Endothelial cell of umbilical vein (primary cell): ENCODE measurements around the gene MYL11. TPM values are rescaled to one million over a fixed set of nuclear protein-coding genes. Genes with fewer than 3 reads are reported as not detected.

Experiments used
- BruUV-seq: library from RNA; stranded (reverse); fragments of 400-500 nt; replicated peaks from 2 replicates; lab custom pipeline; 2021; lab: Mats Ljungman, UMichigan
- CTCF ChIA-PET: fragments of 300-600, 350-600 bp; sonication (Branson Sonifier 250); formaldehyde crosslinking; loops from one replicate; lab custom pipeline; 2021; ENCODE audit warnings: antibody characterized with exemption, inconsistent platforms; lab: Charles Lee
- POLR2A ChIA-PET: fragments of 300-600, 350-600 bp; sonication (Branson Sonifier 250); formaldehyde crosslinking; loops from one replicate; lab custom pipeline; 2021; ENCODE audit warnings: antibody characterized with exemption, inconsistent platforms; lab: Charles Lee
- DNase-seq: peaks from one replicate; pipeline ENCODE4 v3.0.0-alpha.2; 2011; ENCODE audit warnings: low read depth, low spot score
- FAIRE-seq: peaks from 2 replicates; lab custom pipeline; 2011; peaks lifted over from hg19 to GRCh38; lab: Jason Lieb, UNC
- H2AFZ ChIP-seq: 2 replicates; pipeline ENCODE4 v1.6.0; 2012; ENCODE audit warnings: low read depth, low read length, control low read depth, inconsistent platforms
- H3K27ac ChIP-seq: 2 replicates; pipeline ENCODE4 v1.5.1; 2011; ENCODE audit warnings: low read depth, mild to moderate bottlenecking, control low read depth, low read length, moderate library complexity; ENCODE audit not compliant: insufficient read depth
- H3K27me3 ChIP-seq, 2 experiments: 2 replicates each; pipeline versions ENCODE4 v1.6.0 to v1.6.1; 2011; ENCODE audit warnings: low read length in 2 of 2, mixed read lengths in 1 of 2; ENCODE audit not compliant: control insufficient read depth in 2 of 2, insufficient read depth in 2 of 2
- H3K36me3 ChIP-seq, 2 experiments: 2 replicates in 1 of 2; 3 replicates in 1 of 2; pipeline ENCODE4 v1.5.1; 2011; ENCODE audit warnings: low read length in 2 of 2, mild to moderate bottlenecking in 1 of 2, moderate library complexity in 1 of 2; ENCODE audit not compliant: control insufficient read depth in 2 of 2, insufficient read depth in 2 of 2; ENCODE audit errors: extremely low read depth in 1 of 2
- H3K4me1 ChIP-seq: 3 replicates; pipeline ENCODE4 v1.5.1; 2011; ENCODE audit warnings: mild to moderate bottlenecking, low read length; ENCODE audit not compliant: control insufficient read depth, insufficient read depth; ENCODE audit errors: extremely low read depth
- H3K4me2 ChIP-seq: 2 replicates; pipeline ENCODE4 v1.6.1; 2011; ENCODE audit warnings: low read length, control low read depth, mixed read lengths; ENCODE audit not compliant: insufficient read depth
- H3K4me3 ChIP-seq, 3 experiments: fragments of 200-600 bp in 1 of 3; sonication (generic), shearing (Covaris generic) in 1 of 3; replicated peaks in 1 of 3; 2 replicates each; pipeline ENCODE4 v1.5.1; 2011 to 2016; ENCODE audit warnings: control low read depth in 3 of 3, low read length in 3 of 3, mild to moderate bottlenecking in 2 of 3, inconsistent platforms in 1 of 3, low read depth in 1 of 3, moderate library complexity in 1 of 3; ENCODE audit not compliant: insufficient read depth in 1 of 3
- H3K79me2 ChIP-seq: 2 replicates; pipeline ENCODE4 v1.6.0; 2012; ENCODE audit warnings: low read length, inconsistent platforms; ENCODE audit not compliant: control insufficient read depth, insufficient read depth
- H3K9ac ChIP-seq: replicated peaks from 2 replicates; pipeline ENCODE3; 2011; ENCODE audit warnings: low read length, control low read depth; ENCODE audit not compliant: insufficient read depth; ENCODE audit errors: extremely low read depth
- H3K9me1 ChIP-seq: replicated peaks from 3 replicates; pipeline ENCODE4 v1.6.0; 2011; ENCODE audit warnings: mild to moderate bottlenecking, low read length; ENCODE audit not compliant: control insufficient read depth, insufficient read depth; ENCODE audit errors: extremely low read depth
- H3K9me3 ChIP-seq: replicated peaks from 2 replicates; pipeline ENCODE4 v1.5.1; 2012; ENCODE audit warnings: low read length, inconsistent platforms; ENCODE audit not compliant: control insufficient read depth, insufficient read depth
- H4K20me1 ChIP-seq: replicated peaks from 2 replicates; pipeline ENCODE3; 2011; ENCODE audit warnings: mild to moderate bottlenecking, low read length; ENCODE audit not compliant: control insufficient read depth, insufficient read depth; ENCODE audit errors: extremely low read depth
- CTCF ChIP-seq, 2 donors: IDR thresholded peaks; 1 replicate in 1 of 2; 2 replicates in 1 of 2; pipeline ENCODE4 v1.5.1; 2011; ENCODE audit warnings: low read length in 2 of 2, mild to moderate bottlenecking in 2 of 2, moderate library complexity in 2 of 2, control low read depth in 1 of 2, inconsistent platforms in 1 of 2, low read depth in 1 of 2; ENCODE audit not compliant: insufficient read depth in 1 of 2; ENCODE audit errors: extremely low read depth in 1 of 2
- FOS ChIP-seq: IDR thresholded peaks from 2 replicates; pipeline ENCODE4 v1.6.1; 2011; ENCODE audit warnings: mild to moderate bottlenecking, low read length, moderate library complexity, borderline replicate concordance; ENCODE audit not compliant: insufficient read depth
- GATA2 ChIP-seq: IDR thresholded peaks from 2 replicates; pipeline ENCODE4 v1.7.0; 2011; ENCODE audit warnings: low read depth, mild to moderate bottlenecking, moderate library complexity, mixed read lengths, low read length; ENCODE audit not compliant: insufficient read length, insufficient read depth
- JUN ChIP-seq: IDR thresholded peaks from 2 replicates; pipeline ENCODE4 v1.6.1; 2011; ENCODE audit warnings: borderline replicate concordance, low read depth; ENCODE audit not compliant: insufficient read length, insufficient read depth
- MAX ChIP-seq: IDR thresholded peaks from 2 replicates; pipeline ENCODE4 v1.6.1; 2011; ENCODE audit not compliant: insufficient read depth, insufficient read length
- MYC ChIP-seq: IDR thresholded peaks from one replicate; pipeline ENCODE4 v1.6.1; 2011; ENCODE audit warnings: mild to moderate bottlenecking, low read depth, low read length
- POLR2A ChIP-seq: IDR thresholded peaks from 2 replicates; pipeline ENCODE4 v1.6.1; 2012; ENCODE audit warnings: low read depth, mild to moderate bottlenecking, control low read depth, low read length
- POLR2AphosphoS5 ChIP-seq: IDR thresholded peaks from 2 replicates; pipeline ENCODE4 v1.6.1; 2012; ENCODE audit warnings: low read depth, mild to moderate bottlenecking, control low read depth, low read length, moderate library complexity; ENCODE audit not compliant: insufficient read depth
- dilution Hi-C: fragments of 300-500 bp; cut with MboI; formaldehyde crosslinking; loops from one replicate; pipeline ENCODE4 v1.15.0; 2019; ENCODE audit warnings: low sequenced_read_pairs; ENCODE audit not compliant: extremely low pct_ligation_motif_present
- intact Hi-C: fragments of 100-400 bp; cut with micrococcal nuclease; formaldehyde crosslinking; loops from one replicate; pipeline ENCODE4 v1.10.0; 2022
- polyA plus RNA-seq, 4 experiments: library from polyadenylated mRNA; depleted of rRNA in 3 of 4; stranded (reverse) in 3 of 4; unstranded in 1 of 4; fragments of >200 nt; gene quantifications; 2 replicates each; pipeline versions ENCODE4 v1.2.1 to v1.2.3, GENCODE V29; 2011 to 2012; ENCODE audit warnings: missing spikeins in 1 of 4
- total RNA-seq: library from RNA; stranded (reverse); gene quantifications from 2 replicates; pipeline ENCODE4 v1.2.3, GENCODE V29; 2021

Gene MYL11
- total and polyA plus RNA-seq, 2 donors (not counting 3 experiments of a cell fraction or from before 2014, with no cell fraction given): 1.3 TPM; not detected in 1

GRCh38 chr16:30368122-30368791 lies 6.3 kb upstream of the MYL11 start:
- H3K9me1 ChIP-seq: no peaks in the 10 kb centered on the region
- intact Hi-C loops: no loop called here
- no peaks in the 10 kb centered on the region for H4K20me1 ChIP-seq
- peak overlapping the region; percentile 88 for H3K4me2 ChIP-seq
- peak overlapping the region; percentile 49 to 83 (median 70) for H3K4me3 ChIP-seq
- POLR2A ChIA-PET: interaction anchor here (0.8 kb wide), 1 partner anchor 27 kb away, joined by 3 read pairs; the partner anchor contains the start of gene ZNF48
- dilution Hi-C loops: no loop called here
- H3K79me2 ChIP-seq: peaks cover 62% of the 10 kb centered on the region
- H3K4me1 ChIP-seq: peaks cover 24% of the 10 kb centered on the region
- H3K9me3 ChIP-seq: no peaks in the 10 kb centered on the region
- peak; percentile 48 for DNase-seq
- no TSS peak for BruUV-seq
- H3K27ac ChIP-seq: peak overlapping the region; percentile 42
- H2AFZ ChIP-seq: no peak overlapping the region
- H3K36me3 ChIP-seq: peaks cover 6 to 10% of the 10 kb centered on the region in 2 experiments
- peak; percentile 88 for FAIRE-seq
- H3K9ac ChIP-seq: peak overlapping the region; percentile 53
- H3K27me3 ChIP-seq: no peaks in the 10 kb centered on the region
- CTCF ChIA-PET: interaction anchor here (1.0 to 3.1 kb wide), 3 partner anchors 27 to 276 kb away, joined by 3 to 12 read pairs (median 6); partner anchors contain the start of genes TBX6 and ZNF48
- TF ChIP-seq FOS: peak; percentile 62
- no peak for TF ChIP-seq POLR2A
- no peak for TF ChIP-seq MAX
- TF ChIP-seq GATA2: no peak
- peak; percentile 25 for TF ChIP-seq POLR2AphosphoS5
- no peak for TF ChIP-seq JUN
- no peak for TF ChIP-seq CTCF (IDR thresholded peaks at IDR 0.05; ENCODE audit: extremely low read depth in 1 of 2, insufficient read depth in 1 of 2, low read depth in 1 of 2, low read length in 2 of 2)
- TF ChIP-seq MYC: no peak
